HG03045 (cell line): ENCODE measurements around the gene KIF5B.
"Not testable (repeated sequence)": the region's sequence is repeated elsewhere in the genome, so short reads cannot be mapped to it uniquely, and the experiment has no call there.

Experiments used
- ATAC-seq: cut with Tn5 transposase; IDR thresholded peaks from one replicate; pipeline ENCODE4 v1.9.1; 2021; ENCODE audit warnings: mild to moderate bottlenecking, moderate library complexity; ENCODE audit not compliant: unreplicated experiment

Gene KIF5B

GRCh38 chr10:32056136-32057035 is at the start of gene KIF5B:
KIF5B (minus strand) TSS chr10:32056425; CDS start chr10:32055973, 452 bp downstream.
- peak; percentile 92 for ATAC-seq

DNA sequence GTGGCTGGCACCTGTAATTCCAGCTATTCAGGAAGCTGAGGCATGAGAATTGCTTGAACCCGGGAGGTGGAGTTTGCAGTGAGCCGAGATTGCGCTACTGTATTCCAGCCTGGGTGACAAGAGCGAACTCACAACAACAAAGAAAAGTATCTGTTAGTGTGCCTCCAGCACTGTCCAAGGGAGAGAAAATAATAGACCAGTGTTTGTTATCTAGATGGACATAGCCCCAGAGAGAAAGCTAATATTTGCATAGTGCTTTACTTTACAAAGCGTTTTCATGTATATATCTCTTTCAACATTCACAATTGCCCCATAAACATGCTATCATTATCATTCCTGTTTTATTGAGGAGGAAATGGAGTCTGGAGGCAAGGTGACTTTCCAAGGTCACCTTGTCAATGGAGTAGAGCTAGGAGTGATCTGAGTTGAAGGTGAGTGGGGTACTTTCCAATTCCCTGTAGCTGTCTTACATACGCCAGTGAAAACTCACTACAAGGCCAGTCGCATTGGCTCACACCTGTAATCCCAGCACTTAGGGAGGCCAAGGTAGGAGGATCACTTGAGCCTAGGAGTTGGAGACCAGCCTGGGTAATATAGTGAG is 49.7 kb upstream of the KIF5B start:
- no peak for ATAC-seq

- no peak for ATAC-seq
These were observed 48.6 kb upstream of the KIF5B start for GRCh38 chr10:32104622-32105509.

DNA sequence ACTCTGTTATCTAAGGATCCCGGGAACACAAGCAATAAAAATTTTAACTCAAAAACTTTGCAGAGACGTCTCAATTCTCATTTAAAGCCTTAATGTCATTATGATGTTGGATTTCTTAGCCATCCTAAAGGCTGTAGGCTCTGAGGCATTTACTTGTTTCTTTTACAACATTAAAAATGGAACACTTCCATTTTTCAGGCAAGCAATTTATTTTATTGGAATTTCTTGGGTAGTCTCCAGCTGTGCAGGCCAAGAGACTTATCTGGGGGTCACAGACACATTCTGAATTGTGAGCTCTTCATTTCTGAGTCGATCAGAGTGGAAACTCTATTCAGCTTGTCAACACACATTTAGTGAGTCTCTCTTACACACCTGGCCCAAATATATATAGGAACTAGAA is 48.0 kb upstream of the KIF5B start:
- no peak for ATAC-seq

DNA sequence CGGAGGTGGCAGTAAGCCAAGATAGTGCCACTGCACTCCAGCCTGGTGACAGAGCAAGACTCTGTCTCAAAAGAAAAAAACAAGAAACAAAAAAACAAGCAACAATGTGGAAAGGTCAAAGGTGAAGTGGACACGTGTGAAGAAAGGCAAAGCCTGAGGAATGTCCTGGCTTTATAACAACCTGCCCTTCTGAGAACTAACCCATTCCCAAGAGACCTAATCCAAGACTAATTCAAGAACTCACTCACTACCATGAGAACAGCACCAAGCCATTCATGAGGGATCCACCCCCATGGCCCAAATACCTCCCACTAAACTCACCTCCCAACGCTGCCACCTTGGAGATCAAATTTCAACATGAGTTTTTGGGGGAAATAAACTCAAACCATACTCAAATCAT is 47.5 kb upstream of the KIF5B start:
- no peak for ATAC-seq

- ATAC-seq: not testable (repeated sequence)
These were observed 42.5 kb upstream of the KIF5B start for GRCh38 chr10:32098566-32099259.

DNA sequence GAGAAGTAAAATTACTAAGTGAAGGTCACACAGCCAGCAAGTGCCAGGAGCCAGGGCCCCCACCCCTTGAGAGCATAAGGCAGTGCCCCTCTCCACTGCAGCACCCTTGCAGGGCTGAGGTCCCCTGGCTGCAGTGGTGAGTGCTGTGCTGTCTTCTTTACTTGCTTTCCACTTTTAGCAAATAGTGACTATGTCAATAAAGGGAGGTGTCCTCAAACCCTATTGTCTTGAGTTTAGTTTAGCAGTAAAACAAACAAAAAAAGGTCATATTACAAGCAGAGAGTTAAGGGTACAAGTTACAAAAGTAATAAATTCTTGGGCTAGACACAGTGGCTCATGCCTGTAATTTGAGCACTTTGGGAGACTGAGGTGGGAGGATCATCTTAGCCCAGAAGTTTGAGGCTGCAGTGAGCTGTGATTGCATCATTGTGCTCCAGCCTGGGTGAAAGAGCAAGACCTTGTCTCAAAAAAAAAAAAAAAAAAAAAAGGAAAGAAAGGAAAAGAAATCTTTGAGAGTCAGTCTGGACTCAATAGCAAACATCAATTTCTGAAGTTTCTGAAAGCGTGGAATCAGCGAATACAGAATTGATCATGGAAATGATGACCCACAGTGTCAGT is 39.0 kb upstream of the KIF5B start:
- no peak for ATAC-seq

DNA sequence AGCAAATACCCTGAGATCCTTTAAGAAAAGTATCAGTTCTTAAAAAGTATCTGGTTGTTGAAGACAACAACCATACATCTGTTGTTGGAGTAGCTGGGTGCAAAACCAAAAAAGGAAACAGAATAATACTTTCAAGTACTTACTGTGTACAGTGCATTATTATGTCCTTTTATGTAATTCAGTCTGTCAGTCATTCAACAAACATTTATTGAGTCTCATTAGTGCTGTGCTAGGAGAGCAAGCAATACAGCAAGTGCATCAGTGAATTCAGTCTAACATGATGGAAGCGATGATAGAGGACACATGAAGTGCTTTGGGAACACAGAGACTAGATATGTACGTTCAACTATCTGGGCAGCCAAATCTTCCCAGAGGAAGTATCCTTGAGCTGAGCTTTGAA is 37.4 kb upstream of the KIF5B start:
- no peak for ATAC-seq

GRCh38 chr10:32091046-32091445 is 34.8 kb upstream of the KIF5B start:
- ATAC-seq: no peak

GRCh38 chr10:32084185-32084851 is 28.1 kb upstream of the KIF5B start:
- no peak for ATAC-seq

GRCh38 chr10:32077896-32078485 is 21.8 kb upstream of the KIF5B start:
- ATAC-seq: no peak

DNA sequence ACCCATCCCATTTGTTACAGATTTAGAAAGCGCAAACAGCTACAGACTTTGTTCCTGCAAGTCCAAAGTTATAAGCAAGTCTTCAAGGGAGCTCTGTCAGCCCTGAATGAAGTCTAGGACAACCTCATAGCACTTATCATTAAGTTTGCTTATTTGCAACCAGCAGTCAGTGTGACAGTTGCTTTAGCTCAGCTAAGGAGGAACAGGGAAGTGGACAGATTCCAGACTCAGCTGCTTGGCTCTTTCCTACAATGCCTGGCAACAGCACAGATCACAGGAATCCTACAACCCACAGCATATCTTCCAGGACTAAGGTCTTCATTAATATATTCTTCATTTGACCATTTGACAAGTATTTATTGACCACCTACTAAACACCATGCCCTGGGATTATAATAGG is 17.4 kb upstream of the KIF5B start:
- ATAC-seq: no peak

DNA sequence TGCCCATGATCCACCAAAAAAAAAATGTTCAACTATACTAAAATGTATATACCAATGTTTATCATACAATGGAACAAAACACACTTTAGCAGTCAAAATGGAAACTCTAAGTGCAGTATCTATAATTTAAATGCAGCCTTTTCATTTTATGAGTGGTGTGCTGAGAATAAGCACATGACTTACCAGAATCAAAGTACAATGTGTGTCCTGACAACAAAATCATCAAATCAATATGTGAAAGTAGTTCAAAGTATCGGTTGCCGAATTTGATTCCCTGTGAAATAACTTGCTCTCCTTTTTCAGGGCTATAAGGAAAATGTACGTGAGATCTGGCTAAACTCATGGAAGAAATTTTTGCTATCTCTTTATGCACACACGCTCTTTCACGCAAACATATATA is 16.9 kb upstream of the KIF5B start:
- ATAC-seq: no peak

DNA sequence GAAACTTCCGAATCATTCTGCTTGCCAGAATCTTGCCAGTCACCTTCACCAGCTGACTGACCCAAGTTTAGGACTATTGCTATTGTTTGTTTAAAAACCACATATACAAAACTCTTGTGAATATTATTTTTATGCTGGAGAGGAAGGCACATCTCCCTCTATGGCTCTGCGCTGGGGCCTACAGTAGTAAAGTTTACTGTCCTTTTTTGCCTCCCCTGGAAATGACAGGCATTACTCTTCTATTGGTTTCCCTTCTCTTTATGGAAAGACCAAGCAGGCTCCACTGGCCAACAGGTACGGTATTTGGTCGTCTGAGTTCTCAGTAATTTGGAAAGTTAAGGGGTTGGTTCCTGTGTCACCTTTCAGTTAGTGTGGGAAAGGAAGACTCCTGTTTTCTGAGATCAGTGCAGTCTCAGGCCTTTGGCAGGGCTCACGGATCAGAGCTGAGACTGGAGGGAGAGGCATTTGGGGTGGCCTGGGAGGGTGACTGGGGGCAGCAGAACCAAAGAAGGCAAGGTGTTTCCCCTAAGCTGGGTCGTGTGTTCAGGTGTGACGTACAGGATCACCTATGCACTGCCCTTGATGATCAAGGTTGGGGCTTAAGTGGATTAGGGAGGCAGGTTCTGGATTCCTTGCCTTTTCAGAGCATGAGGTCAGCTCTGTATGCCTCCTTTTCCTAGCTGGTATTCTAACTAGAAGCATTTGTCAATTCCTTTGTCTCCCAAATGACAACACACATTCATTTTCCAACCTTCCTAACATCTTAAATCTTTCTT is 16.0 kb upstream of the KIF5B start:
- no peak for ATAC-seq

DNA sequence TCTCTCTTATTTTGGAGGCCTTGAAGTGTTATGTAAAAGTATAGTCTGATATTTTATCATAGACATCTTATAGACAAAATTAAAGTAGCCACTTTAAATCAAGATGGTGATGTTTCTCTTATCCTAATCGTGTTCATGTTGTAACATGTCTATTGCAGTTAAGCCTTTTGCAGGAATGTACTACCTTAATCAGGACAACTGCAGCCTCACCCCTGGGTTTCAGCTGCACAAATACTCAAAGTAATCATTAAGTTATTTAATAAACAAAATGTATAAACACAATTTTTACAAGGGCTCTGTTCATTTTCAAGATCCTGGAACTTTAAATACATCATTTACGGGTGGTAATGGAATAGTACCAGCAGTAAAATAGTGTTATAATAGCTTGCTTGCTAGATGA is 14.4 kb upstream of the KIF5B start:
- no peak for ATAC-seq

DNA sequence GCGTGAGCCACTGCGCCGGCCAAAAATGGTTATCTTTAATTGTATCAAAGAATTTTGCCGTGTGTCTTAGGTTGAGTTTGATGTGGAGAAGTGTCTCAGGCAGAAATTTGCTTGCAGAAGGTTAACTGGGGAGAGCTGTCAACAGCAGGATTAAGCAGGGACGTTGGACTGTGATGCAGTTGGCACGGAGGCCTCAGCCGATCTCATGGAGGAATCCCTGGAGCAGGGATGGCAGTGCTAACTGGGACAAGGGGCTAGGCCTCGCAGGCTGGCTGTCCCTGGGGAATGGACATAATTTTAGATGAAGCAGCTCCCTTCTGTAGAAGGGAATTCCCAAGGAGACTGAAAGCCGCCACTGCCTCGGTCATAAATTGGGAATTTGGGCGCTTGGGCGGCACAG is 12.3 kb upstream of the KIF5B start:
- ATAC-seq: no peak

DNA sequence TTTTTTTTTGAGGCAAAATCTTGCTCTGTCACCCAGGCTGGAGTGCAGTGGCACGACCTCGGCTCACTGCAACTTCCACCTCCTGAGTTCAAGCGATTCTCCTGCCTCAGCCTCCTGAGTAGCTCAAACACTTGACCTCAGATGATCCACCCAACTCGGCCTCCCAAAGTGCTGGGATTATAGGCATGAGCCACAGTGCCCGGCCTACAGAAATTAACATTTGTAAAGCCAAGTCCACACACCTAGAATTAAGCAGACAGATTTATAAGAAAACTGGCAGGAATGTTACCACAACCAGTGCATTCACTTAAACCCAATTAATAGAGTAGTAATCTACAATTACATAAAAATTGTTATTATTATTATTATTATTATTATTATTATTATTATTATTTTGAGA is 11.7 kb upstream of the KIF5B start:
- ATAC-seq: not testable (repeated sequence)

- no peak for ATAC-seq
These were observed 9.6 kb upstream of the KIF5B start for GRCh38 chr10:32065856-32066255.

DNA sequence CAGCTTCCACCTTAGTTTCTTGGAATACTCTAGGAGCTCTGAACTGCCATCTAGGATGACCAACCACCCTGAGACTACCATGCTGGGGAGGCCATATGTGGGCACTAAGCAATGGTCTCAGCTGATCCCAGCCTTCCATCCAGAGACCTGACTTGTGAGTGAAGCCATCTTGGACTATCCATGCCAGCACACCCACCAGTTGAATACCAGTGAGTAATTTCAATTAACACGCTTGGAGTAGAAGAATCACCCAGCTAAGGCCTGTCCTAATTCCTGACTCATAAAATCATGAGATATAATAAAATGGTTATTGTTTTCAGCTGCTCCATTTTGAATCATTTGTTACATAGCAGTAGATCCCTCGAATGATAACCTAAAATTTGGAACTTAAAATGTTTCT is 5.2 kb upstream of the KIF5B start:
- no peak for ATAC-seq
